HG02852 (cell line): Measurements from ENCODE around the gene ZNF335.

ENCODE experiments used
- ATAC-seq: cut with Tn5 transposase; IDR thresholded peaks from one replicate; pipeline ENCODE4 v1.9.1; 2021; ENCODE audit warnings: mild to moderate bottlenecking, moderate library complexity; ENCODE audit not compliant: unreplicated experiment

The ZNF335 gene

GRCh38 chr20:45953672-45954071 lies 18.3 kb downstream of the ZNF335 start:
- ATAC-seq: no peak

DNA sequence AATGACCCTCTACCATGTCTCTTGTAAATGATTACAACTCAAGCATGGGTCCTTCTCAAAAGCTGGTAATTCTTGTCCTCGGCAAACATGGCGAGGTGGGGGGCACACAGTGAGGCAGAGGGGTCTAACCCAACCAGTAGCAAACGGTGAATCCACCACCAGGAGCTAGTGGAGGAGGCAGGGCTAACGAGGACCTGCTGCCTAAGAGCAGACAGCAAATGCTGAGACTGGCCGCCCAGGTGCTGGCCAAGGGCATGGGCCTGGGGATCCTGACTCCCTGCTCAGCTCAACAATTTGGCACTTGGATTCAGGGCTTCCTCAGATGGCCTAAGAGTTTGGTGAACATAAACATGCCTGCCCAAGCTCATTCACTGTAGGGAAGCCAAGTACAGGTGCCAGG lies 19.1 kb downstream of the ZNF335 start:
- ATAC-seq: no peak

- ATAC-seq: no peak
Measured at GRCh38 chr20:45951925-45952834, 19.8 kb downstream of the ZNF335 start.

GRCh38 chr20:45950330-45950646 lies 21.7 kb downstream of the ZNF335 start:
- ATAC-seq: no peak

DNA sequence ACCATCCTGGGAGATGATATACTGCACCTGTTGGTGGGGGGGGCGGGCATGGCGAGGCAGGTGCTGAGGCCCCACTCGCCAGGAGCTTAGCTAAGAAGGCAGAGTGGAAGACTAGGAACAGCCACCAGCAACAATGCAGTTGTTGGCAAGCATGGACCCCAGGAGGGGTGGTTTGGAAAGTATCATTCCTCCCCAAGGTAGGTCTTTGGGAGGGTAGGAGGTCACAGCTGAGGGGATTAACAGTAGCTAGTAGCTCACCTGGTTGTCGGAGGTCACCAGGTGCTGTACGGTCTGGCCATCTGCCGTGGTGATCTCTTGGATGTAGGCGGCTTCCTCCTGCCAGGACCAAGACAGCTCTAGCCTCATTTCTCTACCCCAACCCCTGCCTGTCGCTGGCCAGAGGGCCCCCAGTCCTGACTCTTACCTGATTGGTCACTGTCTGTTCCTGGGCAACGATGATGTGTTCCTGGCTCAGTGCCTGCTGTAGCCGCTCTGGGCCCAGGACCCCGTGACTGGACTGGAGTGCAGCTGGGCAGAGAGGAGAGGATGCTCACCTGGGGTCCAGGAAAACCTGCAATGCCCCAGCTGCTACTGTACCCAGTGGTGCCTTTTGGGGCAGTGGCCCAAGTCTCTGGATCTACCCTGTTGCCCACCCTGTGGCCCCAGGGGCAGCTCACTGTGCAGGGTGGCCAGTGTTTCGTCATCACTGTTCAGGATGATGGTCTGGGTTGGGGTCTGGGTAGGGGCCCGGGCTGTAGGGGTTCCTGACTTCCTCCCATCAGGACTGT lies 22.3 kb downstream of the ZNF335 start:
- ATAC-seq: no peak

GRCh38 chr20:45948742-45949541 lies 23.1 kb downstream of the ZNF335 start:
- no peak for ATAC-seq

GRCh38 chr20:45948261-45948733 lies 23.7 kb downstream of the ZNF335 start:
- no peak for ATAC-seq

GRCh38 chr20:45947110-45947866 lies 24.7 kb downstream of the ZNF335 start:
- ATAC-seq: no peak

DNA sequence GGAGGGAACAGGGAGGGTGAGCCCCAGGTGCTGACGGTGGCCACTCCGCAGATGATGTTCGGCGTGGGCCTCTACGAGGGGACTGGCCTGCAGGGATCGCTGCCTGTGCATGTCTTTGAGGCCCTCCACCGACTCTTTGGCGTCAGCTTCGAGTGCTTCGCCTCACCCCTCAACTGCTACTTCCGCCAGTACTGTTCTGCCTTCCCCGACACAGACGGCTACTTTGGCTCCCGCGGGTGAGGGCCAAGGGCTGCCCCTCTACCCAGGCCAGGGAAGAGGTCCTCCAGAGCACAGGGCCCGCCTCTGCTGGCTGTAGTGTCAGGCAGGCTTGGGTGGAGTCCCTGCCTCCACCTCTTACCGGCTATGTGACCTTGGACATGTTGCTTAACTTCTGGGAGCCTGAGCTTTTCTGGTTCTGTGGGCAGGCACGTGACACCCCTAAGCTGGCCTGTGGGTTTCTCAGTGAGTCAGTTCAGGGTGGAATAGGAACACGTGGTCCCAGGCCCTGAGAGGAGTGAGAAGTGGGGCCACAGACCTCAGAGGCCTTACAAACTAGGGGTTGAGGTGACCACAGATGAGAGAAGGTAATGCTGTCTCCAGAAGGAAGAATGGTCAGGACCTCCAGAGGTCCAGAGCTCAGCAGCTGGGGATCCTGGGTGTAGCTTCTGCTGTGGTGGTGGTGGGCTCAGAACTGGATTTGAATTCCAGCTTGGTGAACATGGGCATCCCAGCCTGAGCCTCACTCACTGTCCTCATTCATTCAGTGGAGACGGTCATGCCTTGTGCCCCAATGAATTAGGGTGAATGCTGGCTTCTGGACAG lies 25.6 kb downstream of the ZNF335 start:
- no peak for ATAC-seq

- no peak for ATAC-seq
Measured at GRCh38 chr20:45945678-45946148, 26.3 kb downstream of the ZNF335 start.

- no peak for ATAC-seq
Measured at GRCh38 chr20:45944965-45945677, 26.9 kb downstream of the ZNF335 start.

DNA sequence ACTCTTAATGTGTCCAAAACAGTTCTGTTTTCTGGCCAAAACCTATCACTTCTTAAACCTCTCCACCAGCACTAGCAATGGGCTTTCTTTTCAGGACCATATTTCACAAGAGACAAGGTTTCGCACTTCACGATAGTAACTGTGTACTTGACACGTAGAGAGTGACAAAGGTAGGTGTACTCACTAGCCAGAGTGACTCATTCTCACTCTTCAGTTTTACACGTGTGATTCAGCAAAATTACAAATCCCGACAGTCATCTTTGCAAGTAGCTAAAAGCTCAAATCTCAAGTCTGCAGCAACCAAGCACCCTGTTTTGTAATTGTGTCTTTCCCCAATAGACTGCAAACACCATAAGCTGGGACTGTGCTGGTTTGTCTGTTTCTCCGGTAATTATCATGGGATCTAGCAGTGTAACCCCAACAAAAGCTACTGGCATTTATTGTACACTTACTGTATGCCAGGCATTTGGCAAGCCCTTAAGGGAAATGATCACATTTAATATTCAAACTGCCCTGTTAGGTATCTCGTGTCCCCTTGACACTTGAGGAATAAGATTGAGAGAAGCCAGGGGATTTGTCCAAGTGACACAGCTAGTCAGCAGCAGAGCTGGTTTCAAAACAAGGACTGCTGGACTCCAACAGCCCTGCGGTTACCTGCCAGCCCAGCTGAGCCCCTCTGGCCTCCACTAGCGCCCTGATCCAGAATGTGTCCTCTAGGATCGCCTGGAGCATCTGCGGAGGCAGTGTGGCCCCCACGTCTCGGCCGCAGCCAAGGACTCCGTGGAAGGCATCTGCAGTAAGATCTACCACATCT lies 27.6 kb downstream of the ZNF335 start:
- no peak for ATAC-seq

GRCh38 chr20:45943613-45944012 lies 28.4 kb downstream of the ZNF335 start:
- ATAC-seq: no peak

GRCh38 chr20:45940469-45940868 lies 31.5 kb downstream of the ZNF335 start:
- no peak for ATAC-seq

DNA sequence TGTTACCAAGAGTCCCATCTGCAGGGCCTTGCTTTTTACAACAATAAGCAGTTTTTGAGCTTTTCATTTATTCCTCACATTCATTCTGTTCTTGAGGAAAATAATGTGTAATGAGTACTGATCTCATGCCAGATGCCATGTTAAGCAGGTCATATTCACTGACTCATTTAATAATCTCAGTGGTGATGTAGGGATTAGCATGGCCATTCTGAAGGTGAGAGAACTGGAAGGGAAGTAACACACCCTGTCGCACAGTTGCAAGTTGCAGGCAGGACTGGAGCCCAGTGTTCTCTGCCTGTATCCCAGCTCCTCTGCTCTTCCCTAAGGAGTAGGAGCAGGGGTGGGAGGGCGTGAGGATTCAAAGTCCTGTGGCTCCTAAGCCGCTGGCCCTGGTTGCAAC lies 31.9 kb downstream of the ZNF335 start:
- ATAC-seq: no peak

DNA sequence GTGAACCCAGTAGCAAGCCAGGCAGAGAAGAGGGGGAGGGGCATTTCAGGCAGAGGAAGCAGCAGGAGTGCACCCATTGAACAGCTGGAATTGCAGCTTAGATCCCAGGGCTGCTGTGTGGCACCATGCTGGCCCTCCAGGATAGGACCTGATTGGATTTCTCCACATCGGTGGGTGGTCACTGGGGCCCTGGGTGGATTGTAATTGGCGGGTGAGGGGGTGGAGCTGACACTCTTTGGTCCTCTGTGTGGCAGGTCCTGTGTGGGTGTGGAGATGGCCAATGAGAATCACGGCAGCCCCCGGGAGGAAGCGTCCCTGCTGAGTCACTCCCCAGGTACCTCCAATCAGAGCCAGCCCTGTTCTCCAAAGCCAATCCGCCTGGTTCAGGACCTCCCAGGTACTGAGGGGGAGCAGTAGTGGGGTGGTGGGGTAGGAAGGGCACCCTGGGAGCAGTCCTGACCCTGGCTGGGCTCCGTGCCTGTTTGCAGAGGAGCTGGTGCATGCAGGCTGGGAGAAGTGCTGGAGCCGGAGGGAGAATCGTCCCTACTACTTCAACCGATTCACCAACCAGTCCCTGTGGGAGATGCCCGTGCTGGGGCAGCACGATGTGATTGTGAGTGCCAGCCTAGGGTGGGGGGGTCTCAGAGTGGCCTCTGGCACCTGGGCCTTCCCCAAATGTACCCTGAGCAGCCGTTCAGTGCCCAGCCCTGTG lies 33.1 kb downstream of the ZNF335 start:
- no peak for ATAC-seq

DNA sequence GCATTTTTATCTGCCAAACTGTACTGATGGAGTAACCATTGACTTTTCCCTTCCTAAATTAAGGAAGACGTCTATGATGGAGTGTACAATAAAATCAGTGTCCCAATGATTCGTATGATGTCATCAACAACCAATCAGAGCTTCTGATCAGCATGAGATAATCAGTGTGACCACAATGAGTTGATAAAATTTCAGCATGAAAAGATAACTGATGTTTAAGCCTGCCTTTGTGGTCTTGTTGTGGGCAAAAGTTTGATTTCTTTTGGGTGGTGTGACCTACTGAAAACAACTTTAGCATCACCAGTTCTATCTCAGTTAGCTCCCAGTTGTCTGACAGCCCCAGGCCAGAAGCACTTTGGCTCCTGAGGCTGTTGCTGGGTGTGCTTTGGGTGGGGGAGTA lies 34.2 kb downstream of the ZNF335 start:
- ATAC-seq: no peak
